Right atrium auricular region (tissue), 2 donors: ENCODE measurements around the gene RET. TPM values are rescaled to one million over a fixed set of nuclear protein-coding genes. Genes with fewer than 3 reads are reported as not detected.

Experiments
- DNase-seq: peaks from one replicate; pipeline ENCODE4 v3.0.0-alpha.2; 2019; ENCODE audit warnings: low spot score
- H3K27ac ChIP-seq, 2 donors: fragments of 200-600 bp; sonication (generic); 1 replicate in 1 of 2; 2 replicates in 1 of 2; pipeline ENCODE4 v1.5.1; 2016 to 2019
- H3K27me3 ChIP-seq, 2 donors: fragments of 200-600 bp; sonication (generic); one replicate each; pipeline versions ENCODE4 v1.5.1 to v1.6.0; 2017 to 2019
- H3K36me3 ChIP-seq: fragments of 200-600 bp; sonication (generic); one replicate; pipeline ENCODE4 v1.5.1; 2016
- H3K4me1 ChIP-seq, 2 donors: fragments of 200-600 bp; sonication (generic); one replicate each; pipeline versions ENCODE4 v1.5.1 to v1.6.0; 2017 to 2019
- H3K4me3 ChIP-seq, 2 donors: fragments of 200-600 bp; sonication (generic); 1 replicate in 1 of 2; 2 replicates in 1 of 2; pipeline ENCODE4 v1.5.1; 2017 to 2019; ENCODE audit warnings: mild to moderate bottlenecking in 1 of 2, moderate library complexity in 1 of 2
- H3K9me3 ChIP-seq, 2 donors: fragments of 200-600 bp; sonication (generic); one replicate each; pipeline ENCODE4 v1.5.1; 2019
- CTCF ChIP-seq, 2 donors: fragments of 200-600 bp; sonication (generic); IDR thresholded peaks; one replicate each; pipeline ENCODE4 v1.5.1; 2019; ENCODE audit warnings: antibody characterized with exemption in 2 of 2
- total RNA-seq, 2 donors: library from RNA; depleted of rRNA; stranded (reverse); fragments of >200 nt; gene quantifications; one replicate each; pipeline ENCODE4 v1.1.0, GENCODE V29; 2016

Gene RET
- total RNA-seq, 2 donors from 2014 or later: 0.12 to 0.44 TPM

- Histone ChIP-seq H3K27me3 (no peaks in the 10 kb centered on the region), H3K36me3 (no peaks in the 10 kb centered on the region), H3K9me3 (no peaks in the 10 kb centered on the region), H3K4me1 (peaks cover 0 to 16% of the 10 kb centered on the region in 2 donors), H3K27ac (no peak overlapping the region), H3K4me3 (peak overlapping the region; percentile 43 to 57)
- DNase-seq: peak; percentile 69
- TF ChIP-seq CTCF (IDR thresholded peaks at IDR 0.05): peak; percentile 97 to 100
These were observed 28.5 kb downstream of the RET start for GRCh38 chr10:43105102-43105955.

GRCh38 chr10:43105956-43106229, 29.0 kb downstream of the RET start:
- DNase-seq: no peak
- TF ChIP-seq CTCF (IDR thresholded peaks at IDR 0.05): no peak
- Histone ChIP-seq H3K4me3 (no peak overlapping the region), H3K27me3 (no peaks in the 10 kb centered on the region), H3K36me3 (no peaks in the 10 kb centered on the region), H3K4me1 (peaks cover 0 to 16% of the 10 kb centered on the region in 2 donors), H3K9me3 (no peaks in the 10 kb centered on the region), H3K27ac (no peak overlapping the region)

GRCh38 chr10:43106256-43107091, 29.6 kb downstream of the RET start:
- Histone ChIP-seq H3K27me3 (no peaks in the 10 kb centered on the region), H3K27ac (no peak overlapping the region), H3K36me3 (no peaks in the 10 kb centered on the region), H3K4me3 (no peak overlapping the region), H3K9me3 (no peaks in the 10 kb centered on the region), H3K4me1 (peaks cover 0 to 16% of the 10 kb centered on the region in 2 donors)
- DNase-seq: no peak
- no peak for TF ChIP-seq CTCF (IDR thresholded peaks at IDR 0.05)

GRCh38 chr10:43108951-43109350, 32.1 kb downstream of the RET start:
- Histone ChIP-seq H3K4me1 (peaks cover 0 to 16% of the 10 kb centered on the region in 2 donors), H3K36me3 (no peaks in the 10 kb centered on the region), H3K27me3 (no peaks in the 10 kb centered on the region), H3K9me3 (no peaks in the 10 kb centered on the region), H3K27ac (no peak overlapping the region), H3K4me3 (no peak overlapping the region)
- TF ChIP-seq CTCF (IDR thresholded peaks at IDR 0.05): no peak
- no peak for DNase-seq

- Histone ChIP-seq H3K4me3 (no peak overlapping the region), H3K27ac (no peak overlapping the region), H3K4me1 (peaks cover 0 to 12% of the 10 kb centered on the region in 2 donors), H3K27me3 (no peaks in the 10 kb centered on the region), H3K36me3 (no peaks in the 10 kb centered on the region), H3K9me3 (no peaks in the 10 kb centered on the region)
- no peak for DNase-seq
- no peak for TF ChIP-seq CTCF (IDR thresholded peaks at IDR 0.05)
These were observed 32.9 kb downstream of the RET start for GRCh38 chr10:43109671-43110249.
